Fibroblast of pulmonary artery (primary cell): Measurements from ENCODE around the gene OSM.

Experiments
- DNase-seq: peaks from one replicate; pipeline ENCODE4 v3.0.0-alpha.2; 2010; ENCODE audit warnings: low read depth
- H3K4me3 ChIP-seq: replicated peaks from 2 replicates; pipeline ENCODE4 v1.5.1; 2011; ENCODE audit warnings: low read depth, mild to moderate bottlenecking, control low read depth, low read length, moderate library complexity
- TF ChIP-seq, protein P1 (sequence below): IDR thresholded peaks from 2 replicates; pipeline ENCODE4 v1.5.1; 2011; ENCODE audit warnings: mild to moderate bottlenecking, control low read depth, low read length, inconsistent platforms; ENCODE audit errors: missing control alignments

Gene OSM

GRCh38 chr22:30297276-30297990, 30.8 kb upstream of the OSM start:
- no peak overlapping the region for H3K4me3 ChIP-seq
- no peak for DNase-seq
- TF ChIP-seq, protein P1, sequence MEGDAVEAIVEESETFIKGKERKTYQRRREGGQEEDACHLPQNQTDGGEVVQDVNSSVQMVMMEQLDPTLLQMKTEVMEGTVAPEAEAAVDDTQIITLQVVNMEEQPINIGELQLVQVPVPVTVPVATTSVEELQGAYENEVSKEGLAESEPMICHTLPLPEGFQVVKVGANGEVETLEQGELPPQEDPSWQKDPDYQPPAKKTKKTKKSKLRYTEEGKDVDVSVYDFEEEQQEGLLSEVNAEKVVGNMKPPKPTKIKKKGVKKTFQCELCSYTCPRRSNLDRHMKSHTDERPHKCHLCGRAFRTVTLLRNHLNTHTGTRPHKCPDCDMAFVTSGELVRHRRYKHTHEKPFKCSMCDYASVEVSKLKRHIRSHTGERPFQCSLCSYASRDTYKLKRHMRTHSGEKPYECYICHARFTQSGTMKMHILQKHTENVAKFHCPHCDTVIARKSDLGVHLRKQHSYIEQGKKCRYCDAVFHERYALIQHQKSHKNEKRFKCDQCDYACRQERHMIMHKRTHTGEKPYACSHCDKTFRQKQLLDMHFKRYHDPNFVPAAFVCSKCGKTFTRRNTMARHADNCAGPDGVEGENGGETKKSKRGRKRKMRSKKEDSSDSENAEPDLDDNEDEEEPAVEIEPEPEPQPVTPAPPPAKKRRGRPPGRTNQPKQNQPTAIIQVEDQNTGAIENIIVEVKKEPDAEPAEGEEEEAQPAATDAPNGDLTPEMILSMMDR: no peak

GRCh38 chr22:30296833-30297232, 30.2 kb upstream of the OSM start:
- no peak overlapping the region for H3K4me3 ChIP-seq
- no peak for DNase-seq
- TF ChIP-seq, protein P1: no peak

GRCh38 chr22:30296324-30296723, 29.7 kb upstream of the OSM start:
- H3K4me3 ChIP-seq: no peak overlapping the region
- DNase-seq: no peak
- TF ChIP-seq, protein P1: no peak

DNA sequence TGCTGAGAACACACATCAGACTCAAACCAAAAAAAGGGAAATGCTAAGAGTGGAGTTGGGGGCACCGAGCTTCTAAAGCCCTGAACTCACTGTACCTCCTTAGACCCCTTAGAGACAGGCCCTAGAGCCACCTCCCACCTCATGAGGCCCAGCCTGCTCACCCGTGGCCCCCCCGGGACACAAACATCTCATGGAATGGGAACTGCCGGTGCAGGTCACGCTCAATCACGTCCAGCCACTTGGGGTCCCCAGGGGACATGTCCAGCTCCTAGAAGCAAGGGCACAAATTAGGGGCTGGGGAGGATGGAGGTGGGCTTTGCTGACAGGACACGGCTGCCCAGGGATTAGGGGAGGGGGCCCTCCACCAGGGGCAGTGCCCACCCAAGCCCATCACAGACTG, 28.9 kb upstream of the OSM start:
- no peak overlapping the region for H3K4me3 ChIP-seq
- TF ChIP-seq, protein P1: no peak
- DNase-seq: no peak

GRCh38 chr22:30294830-30295229, 28.2 kb upstream of the OSM start:
- no peak for DNase-seq

GRCh38 chr22:30294066-30294465, 27.4 kb upstream of the OSM start:
- no peak overlapping the region for H3K4me3 ChIP-seq
- DNase-seq: no peak
- TF ChIP-seq, protein P1: no peak

More at GRCh38 chr22:30294830-30295229, 28.2 kb upstream of the OSM start:
- no peak overlapping the region for H3K4me3 ChIP-seq
- TF ChIP-seq, protein P1: no peak

GRCh38 chr22:30293026-30293425, 26.4 kb upstream of the OSM start:
- TF ChIP-seq, protein P1: no peak
- DNase-seq: no peak
- no peak overlapping the region for H3K4me3 ChIP-seq
